HCT116 (cell line): ENCODE results near the gene IGLL5. TPM values are rescaled to one million over a fixed set of nuclear protein-coding genes. Genes with fewer than 3 reads are reported as not detected.

Experiments used
- ATAC-seq: fragments of 200-7000 bp; cut with Tn5 transposase; 2 replicates; pipeline ENCODE4 v1.9.1; 2020; ENCODE audit warnings: mild to moderate bottlenecking, moderate library complexity
- BruUV-seq: library from RNA; stranded (reverse); fragments of 400-500 nt; replicated peaks from 2 replicates; lab custom pipeline; 2021; lab: Mats Ljungman, UMichigan
- CTCF ChIA-PET: fragments of 300-600 bp; sonication (Branson Sonifier 250); formaldehyde crosslinking; loops from one replicate; lab custom pipeline; 2021; ENCODE audit warnings: antibody characterized with exemption; lab: Charles Lee
- POLR2A ChIA-PET: fragments of 300-600, 350-600 bp; sonication (Branson Sonifier 250); formaldehyde crosslinking; loops from one replicate; lab custom pipeline; 2021; ENCODE audit warnings: antibody characterized with exemption; lab: Charles Lee
- RAD21 ChIA-PET, 2 experiments: fragments of 300-600 bp; sonication (Branson Sonifier 250); formaldehyde crosslinking; loops; one replicate each; lab custom pipeline; 2023; ENCODE audit warnings: low total read pairs in 2 of 2; ENCODE audit not compliant: uncharacterized antibody in 2 of 2, unreplicated experiment in 2 of 2, low non-redundant PET in 1 of 2; lab: Charles Lee
- DNase-seq: peaks from one replicate; pipeline ENCODE4 v3.0.0-alpha.2; 2010; ENCODE audit warnings: low read depth, low spot score
- H2AFZ ChIP-seq: fragments of 200-600 bp; shearing (Covaris generic), sonication (generic); 2 replicates; pipeline ENCODE4 v1.6.1; 2017; ENCODE audit warnings: low read depth, mixed run types, mixed read lengths, antibody characterized with exemption, low read length; ENCODE audit not compliant: poor library complexity, severe bottlenecking
- H3K27ac ChIP-seq: 2 replicates; pipeline ENCODE4 v1.5.1; 2012; ENCODE audit warnings: low read depth, low read length
- H3K27me3 ChIP-seq: fragments of 200-600 bp; sonication (generic); 2 replicates; pipeline ENCODE4 v1.6.1; 2016; ENCODE audit warnings: mixed run types, low read length, mixed read lengths; ENCODE audit not compliant: insufficient read depth
- H3K36me3 ChIP-seq, 2 experiments: fragments of 200-500 bp in 1 of 2; fragments of 200-600 bp in 1 of 2; sonication (Bioruptor generic) in 1 of 2; sonication (generic) in 1 of 2; 2 replicates each; pipeline versions ENCODE4 v1.5.1 to v1.6.1; 2014 to 2016; ENCODE audit warnings: low read length in 2 of 2, inconsistent platforms in 1 of 2, mixed read lengths in 1 of 2, mixed run types in 1 of 2; ENCODE audit not compliant: insufficient read depth in 2 of 2, control insufficient read depth in 1 of 2
- H3K4me1 ChIP-seq, 2 experiments: fragments of 200-600 bp in 1 of 2; sonication (generic) in 1 of 2; 2 replicates each; pipeline versions ENCODE4 v1.5.1 to v1.6.1; 2012 to 2017; ENCODE audit warnings: low read length in 2 of 2, inconsistent platforms in 1 of 2, mild to moderate bottlenecking in 1 of 2, mixed read lengths in 1 of 2, mixed run types in 1 of 2, moderate library complexity in 1 of 2; ENCODE audit not compliant: insufficient read depth in 2 of 2, control insufficient read depth in 1 of 2
- H3K4me2 ChIP-seq: fragments of 200-600 bp; sonication (generic); 2 replicates; pipeline ENCODE4 v1.6.1; 2017; ENCODE audit warnings: mixed run types, low read length, mixed read lengths
- H3K4me3 ChIP-seq, 2 experiments: fragments of 200-600 bp in 1 of 2; sonication (generic) in 1 of 2; replicated peaks in 1 of 2; 2 replicates each; pipeline ENCODE4 v1.5.1; 2011 to 2016; ENCODE audit warnings: low read length in 2 of 2, control low read depth in 1 of 2, low read depth in 1 of 2, mild to moderate bottlenecking in 1 of 2, mixed read lengths in 1 of 2, mixed run types in 1 of 2
- H3K79me2 ChIP-seq: fragments of 200-600 bp; sonication (generic); 2 replicates; pipeline ENCODE4 v1.6.1; 2017; ENCODE audit warnings: mild to moderate bottlenecking, mixed run types, low read length, moderate library complexity, mixed read lengths; ENCODE audit not compliant: insufficient read depth
- H3K9ac ChIP-seq: fragments of 200-600 bp; sonication (generic); 2 replicates; pipeline ENCODE4 v1.6.1; 2016; ENCODE audit warnings: low read length, mixed read lengths
- H3K9me2 ChIP-seq: fragments of 200-600 bp; sonication (generic), shearing (Covaris generic); 2 replicates; pipeline ENCODE4 v1.6.1; 2017; ENCODE audit warnings: mixed run types, mild to moderate bottlenecking, moderate library complexity; ENCODE audit not compliant: insufficient read depth
- H3K9me3 ChIP-seq, 2 experiments: fragments of 200-500 bp in 1 of 2; fragments of 200-600 bp in 1 of 2; sonication (Bioruptor generic) in 1 of 2; sonication (generic) in 1 of 2; 2 replicates each; pipeline ENCODE4 v1.6.1; 2014 to 2017; ENCODE audit warnings: low read length in 2 of 2, mixed read lengths in 2 of 2, inconsistent platforms in 1 of 2, low read depth in 1 of 2, mild to moderate bottlenecking in 1 of 2, mixed run types in 1 of 2, moderate library complexity in 1 of 2; ENCODE audit not compliant: control insufficient read depth in 1 of 2, insufficient read depth in 1 of 2
- H4K20me1 ChIP-seq: fragments of 200-600 bp; sonication (generic), shearing (Covaris generic); 2 replicates; pipeline ENCODE4 v1.6.1; 2017; ENCODE audit warnings: mixed run types, mild to moderate bottlenecking, moderate library complexity; ENCODE audit not compliant: insufficient read depth
- CBX3 ChIP-seq: IDR thresholded peaks from 2 replicates; pipeline ENCODE4 v1.6.1; 2012; ENCODE audit warnings: low read depth
- ELF1 ChIP-seq: IDR thresholded peaks from 2 replicates; pipeline ENCODE4 v1.6.1; 2012; ENCODE audit warnings: low read depth, borderline replicate concordance
- FOSL1 ChIP-seq: IDR thresholded peaks from 2 replicates; pipeline ENCODE4 v1.6.1; 2012; ENCODE audit warnings: low read depth
- POLR2AphosphoS5 ChIP-seq: IDR thresholded peaks from 2 replicates; pipeline ENCODE4 v1.6.1; 2011; ENCODE audit warnings: mild to moderate bottlenecking, low read depth, low read length, moderate library complexity
- RAD21 ChIP-seq: IDR thresholded peaks from 2 replicates; pipeline ENCODE4 v1.6.1; 2012; ENCODE audit warnings: low read depth, mild to moderate bottlenecking
- intact Hi-C: fragments of 100-400 bp; cut with micrococcal nuclease; formaldehyde crosslinking; loops from 2 replicates; pipeline ENCODE4 v1.10.0; 2022
- total RNA-seq: library from RNA; stranded (reverse); gene quantifications from one replicate; pipeline ENCODE4 v1.2.1, GENCODE V29; 2021; ENCODE audit not compliant: unreplicated experiment
- TF ChIP-seq, protein P1 (sequence below), 3 experiments: fragments of 200-600 bp in 1 of 3; sonication (generic) in 1 of 3; IDR thresholded peaks in 2 of 3; conservative IDR thresholded peaks in 1 of 3; 2 replicates each; pipeline ENCODE4 v1.5.1; 2012 to 2017; ENCODE audit warnings: low read depth in 2 of 3, low read length in 2 of 3, antibody characterized with exemption in 1 of 3, borderline replicate concordance in 1 of 3, control low read depth in 1 of 3, mild to moderate bottlenecking in 1 of 3, mixed read lengths in 1 of 3, mixed run types in 1 of 3, moderate library complexity in 1 of 3; ENCODE audit not compliant: insufficient read depth in 1 of 3

IGLL5 gene
- total RNA-seq, 1 experiment from 2014 or later = not detected

DNA sequence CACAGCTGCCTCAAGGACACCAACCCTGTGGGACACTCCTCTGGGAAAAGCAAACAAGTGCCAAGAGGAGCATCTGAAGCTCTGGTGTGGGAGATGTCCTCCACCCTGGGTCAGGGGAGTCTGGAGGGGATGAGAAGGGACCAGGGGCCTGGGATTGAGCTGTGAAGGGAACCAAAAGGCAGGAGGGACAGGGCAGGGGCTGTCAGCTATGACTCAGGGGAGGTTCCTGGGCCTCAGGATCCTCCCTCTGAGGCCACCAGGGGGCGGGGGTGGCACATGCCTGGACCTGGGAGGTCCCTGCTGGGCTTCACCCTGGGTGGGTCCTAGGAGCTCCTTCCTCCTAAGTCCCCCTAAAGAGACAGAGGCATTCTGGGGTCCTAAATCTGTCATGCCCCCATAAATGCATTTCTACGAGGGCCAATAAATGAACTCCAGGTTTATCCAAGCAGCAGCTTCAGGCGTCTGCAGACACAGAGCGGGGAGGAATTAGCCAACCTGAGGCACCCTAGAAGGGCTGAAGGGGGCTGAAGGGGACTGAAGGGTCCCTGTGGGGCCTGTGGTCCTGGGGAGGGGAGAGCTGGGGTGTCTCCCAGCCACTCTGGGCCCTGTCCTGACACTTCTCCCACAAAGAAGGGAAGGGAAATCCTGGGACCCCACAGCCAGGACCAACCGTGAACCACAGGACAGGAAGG lies 31.9 kb upstream of the IGLL5 start:
- POLR2A ChIA-PET = no interaction called here
- intact Hi-C loops = no loop called here
- CTCF ChIA-PET = interaction anchor here (0.6 to 2.0 kb wide), 14 partner anchors 9 to 269 kb away, joined by 3 to 23 read pairs (median 4); no protein-coding TSS in a partner anchor
- H2AFZ ChIP-seq = no peak overlapping the region
- RAD21 ChIA-PET = interaction anchor here in 1 of 2 experiments (1.0 kb wide), 1 partner anchor 28 kb away, joined by 6 read pairs; no protein-coding TSS in a partner anchor
- DNase-seq (no peak), ATAC-seq (peak; percentile 99)
- H3K79me2 ChIP-seq = no peaks in the 10 kb centered on the region
- no peaks in the 10 kb centered on the region for H4K20me1 ChIP-seq
- peaks cover 3 to 5% of the 10 kb centered on the region in 2 experiments; a peak in 1 of 4 replicates for H3K4me1 ChIP-seq
- H3K4me3 ChIP-seq = no peak overlapping the region
- BruUV-seq = no TSS peak
- peaks cover 39% of the 10 kb centered on the region for H3K27me3 ChIP-seq
- no peak overlapping the region for H3K9ac ChIP-seq
- no peak overlapping the region; the same call in 1 of the 2 replicates for H3K27ac ChIP-seq
- no peak overlapping the region for H3K4me2 ChIP-seq
- no peaks in the 10 kb centered on the region for H3K9me3 ChIP-seq
- TF ChIP-seq CBX3 (no peak), POLR2AphosphoS5 (no peak), RAD21 (peak; percentile 19; the same call in 1 of the 2 replicates), FOSL1 (no peak), ELF1 (no peak)
- TF ChIP-seq, protein P1, sequence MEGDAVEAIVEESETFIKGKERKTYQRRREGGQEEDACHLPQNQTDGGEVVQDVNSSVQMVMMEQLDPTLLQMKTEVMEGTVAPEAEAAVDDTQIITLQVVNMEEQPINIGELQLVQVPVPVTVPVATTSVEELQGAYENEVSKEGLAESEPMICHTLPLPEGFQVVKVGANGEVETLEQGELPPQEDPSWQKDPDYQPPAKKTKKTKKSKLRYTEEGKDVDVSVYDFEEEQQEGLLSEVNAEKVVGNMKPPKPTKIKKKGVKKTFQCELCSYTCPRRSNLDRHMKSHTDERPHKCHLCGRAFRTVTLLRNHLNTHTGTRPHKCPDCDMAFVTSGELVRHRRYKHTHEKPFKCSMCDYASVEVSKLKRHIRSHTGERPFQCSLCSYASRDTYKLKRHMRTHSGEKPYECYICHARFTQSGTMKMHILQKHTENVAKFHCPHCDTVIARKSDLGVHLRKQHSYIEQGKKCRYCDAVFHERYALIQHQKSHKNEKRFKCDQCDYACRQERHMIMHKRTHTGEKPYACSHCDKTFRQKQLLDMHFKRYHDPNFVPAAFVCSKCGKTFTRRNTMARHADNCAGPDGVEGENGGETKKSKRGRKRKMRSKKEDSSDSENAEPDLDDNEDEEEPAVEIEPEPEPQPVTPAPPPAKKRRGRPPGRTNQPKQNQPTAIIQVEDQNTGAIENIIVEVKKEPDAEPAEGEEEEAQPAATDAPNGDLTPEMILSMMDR (IDR thresholded peaks at IDR 0.05 in 2 of 3, conservative IDR thresholded peaks at IDR 0.05 in 1 of 3; ENCODE audit: borderline replicate concordance in 1 of 3, insufficient read depth in 1 of 3, low read depth in 2 of 3, low read length in 2 of 3) = peak; percentile 34 to 80 (median 63); a peak in 5 of 6 replicates
- H3K9me2 ChIP-seq = no peaks in the 10 kb centered on the region
- H3K36me3 ChIP-seq = no peaks in the 10 kb centered on the region
